Pancreas (tissue), 10 donors: ENCODE results near the gene DNAJC1. TPM values are rescaled to one million over a fixed set of nuclear protein-coding genes. Genes with fewer than 3 reads are reported as not detected.

ENCODE experiments used
- ATAC-seq, 4 donors: fragments of 200-7000 bp; cut with Tn5 transposase; one replicate each; pipeline versions ENCODE4 v1.8.0 to v1.9.1; 2020; ENCODE audit warnings: mild to moderate bottlenecking in 4 of 4, moderate library complexity in 4 of 4
- DNase-seq, 6 donors: peaks; one replicate each; pipeline ENCODE4 v3.0.0-alpha.2; 2020
- FAIRE-seq: peaks from 2 replicates; lab custom pipeline; 2012; peaks lifted over from hg19 to GRCh38; lab: Jason Lieb, UNC
- H3K27ac ChIP-seq, 4 donors: fragments of 200-600 bp; sonication (generic); 1 replicate in 3 of 4; 2 replicates in 1 of 4; pipeline versions ENCODE4 v1.5.0 to v1.8.0; 2020
- H3K27me3 ChIP-seq, 4 donors: fragments of 200-600 bp; one replicate each; pipeline ENCODE4 v1.8.0; 2021
- H3K36me3 ChIP-seq, 3 donors: fragments of 200-600 bp; sonication (generic) in 1 of 3; one replicate each; pipeline versions ENCODE4 v1.5.0 to v1.8.0; 2020 to 2021
- H3K4me1 ChIP-seq, 3 donors: fragments of 200-600 bp; one replicate each; pipeline ENCODE4 v1.8.0; 2021
- H3K4me3 ChIP-seq, 4 donors: fragments of 200-600 bp; sonication (generic) in 2 of 4; one replicate each; pipeline versions ENCODE4 v1.5.0 to v1.8.0; 2020 to 2021
- H3K9me3 ChIP-seq, 4 donors: fragments of 200-600 bp; one replicate each; pipeline ENCODE4 v1.8.0; 2021
- CTCF ChIP-seq, 4 donors: fragments of 200-600 bp; sonication (generic) in 3 of 4; IDR thresholded peaks; one replicate each; pipeline versions ENCODE4 v1.5.0 to v1.8.0; 2021; ENCODE audit warnings: antibody characterized with exemption in 4 of 4
- WGBS, 2 donors: extraction: QIAGEN DNeasy Blood & Tissue Kit; methylation state at CpG; one replicate each; pipeline ENCODE4 v1.1.7; 2013; 5-methylcytosine and 5-hydroxymethylcytosine counted together
- intact Hi-C, 3 donors: fragments of 100-400 bp; cut with DNase I; formaldehyde crosslinking; loops; one replicate each; pipeline versions ENCODE4 v1.11.1 to v1.14.2; 2022
- polyA plus RNA-seq, 2 donors: library from polyadenylated mRNA; stranded (reverse); fragments of 200-250 nt; gene quantifications; one replicate each; pipeline ENCODE4 v1.2.3, GENCODE V29; 2013
- total RNA-seq, 6 donors: library from RNA; stranded (reverse); fragmentation: NEBNext Ultra II Directional in 4 of 6; extraction: Animal tissue kit (Norgen Biotek cat#: 25700) in 4 of 6; gene quantifications; one replicate each; pipeline versions ENCODE4 v1.2.1 to v1.2.4, GENCODE V29; 2021 to 2023
- donor health status: healthy with polysubstance abuse.
- donor health status: DM: no; HTN: no; CAD: no; lungs with moderate emphysema.
- donor health status: DM: no; HTN: no; CAD: no.
- donor health status: control.
- donor health status: control.
- donor health status: Bipolar disorder and iron deficiency.
- donor health status: DM: yes; HTN: yes; CAD: no.
- donor health status: DM: no; HTN: no; CAD: no.
- donor health status: DM: no; HTN: no; CAD: no.
- donor health status: DM: yes; HTN: yes; CAD: no.

DNAJC1 gene, protein sequence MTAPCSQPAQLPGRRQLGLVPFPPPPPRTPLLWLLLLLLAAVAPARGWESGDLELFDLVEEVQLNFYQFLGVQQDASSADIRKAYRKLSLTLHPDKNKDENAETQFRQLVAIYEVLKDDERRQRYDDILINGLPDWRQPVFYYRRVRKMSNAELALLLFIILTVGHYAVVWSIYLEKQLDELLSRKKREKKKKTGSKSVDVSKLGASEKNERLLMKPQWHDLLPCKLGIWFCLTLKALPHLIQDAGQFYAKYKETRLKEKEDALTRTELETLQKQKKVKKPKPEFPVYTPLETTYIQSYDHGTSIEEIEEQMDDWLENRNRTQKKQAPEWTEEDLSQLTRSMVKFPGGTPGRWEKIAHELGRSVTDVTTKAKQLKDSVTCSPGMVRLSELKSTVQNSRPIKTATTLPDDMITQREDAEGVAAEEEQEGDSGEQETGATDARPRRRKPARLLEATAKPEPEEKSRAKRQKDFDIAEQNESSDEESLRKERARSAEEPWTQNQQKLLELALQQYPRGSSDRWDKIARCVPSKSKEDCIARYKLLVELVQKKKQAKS
- total RNA-seq = 10 to 100 TPM; 20.5 to 30.7 (median 23.1) TPM
- polyA plus RNA-seq = 10 to 100 TPM; 16.7 to 16.8 TPM

DNA sequence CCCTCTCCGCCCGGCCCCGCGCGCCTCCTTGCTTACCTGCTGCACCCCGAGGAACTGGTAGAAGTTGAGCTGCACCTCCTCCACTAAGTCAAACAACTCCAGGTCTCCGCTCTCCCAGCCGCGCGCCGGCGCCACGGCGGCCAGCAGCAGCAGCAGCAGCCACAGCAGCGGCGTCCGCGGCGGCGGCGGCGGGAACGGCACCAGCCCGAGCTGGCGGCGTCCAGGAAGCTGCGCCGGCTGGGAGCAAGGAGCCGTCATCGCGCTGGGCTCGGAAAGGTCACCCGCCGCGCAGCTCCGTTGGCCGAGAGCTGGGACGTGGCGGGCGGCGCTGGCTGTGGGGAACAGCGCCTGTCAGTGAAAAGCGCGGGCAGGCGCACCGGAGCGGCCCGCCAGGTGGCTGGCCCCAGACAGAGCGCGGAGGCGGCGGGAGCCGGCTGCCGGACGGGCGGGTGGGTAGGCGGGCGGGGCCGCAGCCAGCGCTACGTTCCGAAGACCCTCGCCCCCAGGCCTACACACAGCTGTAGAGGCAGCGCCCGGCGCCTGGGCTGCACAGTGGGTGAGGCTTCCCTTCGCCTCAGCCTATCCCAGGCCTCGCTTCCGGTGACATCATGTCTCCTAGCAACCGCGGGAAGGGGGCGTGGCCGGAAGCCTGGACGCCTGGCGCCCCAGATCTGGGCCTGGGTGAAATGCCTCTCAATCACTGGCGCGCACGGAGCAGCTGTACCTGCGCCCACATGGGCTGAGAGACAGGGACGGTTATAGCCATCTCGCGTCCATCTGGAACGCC, at the start of gene DNAJC1:
TSS of gene DNAJC1 (minus strand) at position 554 of the 787 bp plus-strand sequence. CDS start at position 258, 296 bp downstream.
- no peaks in the 10 kb centered on the region for H3K9me3 ChIP-seq
- H3K27me3 ChIP-seq = no peaks in the 10 kb centered on the region
- TF ChIP-seq CTCF (IDR thresholded peaks at IDR 0.05) = peak in 1 of 4 donors; percentile 13
- H3K36me3 ChIP-seq = no peaks in the 10 kb centered on the region
- WGBS, 2 donors = 0 to 1% methylated on average over 64 to 83 of the region's 83 CpGs
- peak; percentile 96 to 99 (median 97) for ATAC-seq
- peak; percentile 97 to 99 (median 99) for DNase-seq
- peak within 1 kb of the TSS; percentile 98 to 100 (median 98) for H3K27ac ChIP-seq
- intact Hi-C loops = loop anchor here in 1 of 3 donors (10.0 kb wide), 1 partner anchor 991 kb away; no protein-coding TSS in a partner anchor
- H3K4me1 ChIP-seq = peaks cover 0 to 16% (median 10%) of the 10 kb centered on the region in 3 donors
- peak within 1 kb of the TSS; percentile 71 to 87 (median 80) for H3K4me3 ChIP-seq
- no peak for FAIRE-seq

DNA sequence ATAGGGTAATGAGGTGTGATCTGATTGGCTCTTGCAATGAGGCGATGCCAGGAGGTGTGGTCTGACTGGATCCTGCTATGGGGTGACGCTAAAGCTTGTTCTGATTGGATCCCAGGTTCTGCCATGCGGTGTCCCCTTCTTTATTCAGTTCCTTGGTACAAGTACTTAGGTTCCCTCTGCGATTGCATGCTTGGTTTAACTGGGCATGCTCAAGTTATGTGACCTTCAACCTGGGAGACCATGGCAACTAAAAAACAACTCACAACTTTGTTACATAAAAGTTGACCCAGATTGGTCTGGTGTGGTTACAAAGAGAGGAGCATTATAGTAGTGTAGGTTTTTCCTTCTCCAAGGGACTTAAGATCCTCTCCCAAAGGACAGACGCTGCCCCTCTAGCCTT, 49.5 kb upstream of the DNAJC1 start:
- intact Hi-C loops = no loop called here
- Histone ChIP-seq H3K36me3 (no peaks in the 10 kb centered on the region), H3K27ac (no peak overlapping the region), H3K4me3 (no peak overlapping the region), H3K9me3 (no peaks in the 10 kb centered on the region), H3K4me1 (no peaks in the 10 kb centered on the region), H3K27me3 (no peaks in the 10 kb centered on the region)
- ATAC-seq = peak in 1 of 4 donors; percentile 26
- WGBS, 2 donors = 88 to 93% methylated on average over 5 of the region's 5 CpGs
- no peak for TF ChIP-seq CTCF (IDR thresholded peaks at IDR 0.05)
- DNase-seq = no peak
- no peak for FAIRE-seq

DNA sequence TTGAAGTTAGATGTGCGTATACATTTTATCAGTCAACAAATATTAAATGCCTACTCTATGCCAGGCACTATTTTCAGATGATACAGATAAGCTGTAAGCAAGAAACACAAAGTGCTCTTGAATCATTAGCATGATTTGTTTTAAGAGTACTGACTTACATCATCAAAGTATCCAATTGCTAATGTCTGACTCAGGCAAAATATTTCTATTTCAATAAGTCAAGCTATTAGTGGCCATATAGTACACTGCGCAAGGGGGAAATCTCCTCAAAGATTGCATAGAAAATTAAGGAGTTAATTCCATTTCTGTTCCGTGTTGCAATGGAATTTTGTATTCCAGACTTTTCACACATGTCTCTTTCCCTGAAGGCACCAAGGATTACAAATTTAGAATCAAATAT, 46.1 kb upstream of the DNAJC1 start:
- TF ChIP-seq CTCF (IDR thresholded peaks at IDR 0.05) = no peak
- FAIRE-seq = no peak

GRCh38 chr10:22047812-22048211, 44.3 kb upstream of the DNAJC1 start:
- no peak for DNase-seq
- H3K9me3 ChIP-seq = no peaks in the 10 kb centered on the region
- 44 to 64% methylated on average over 1 of the region's 1 CpG for WGBS, 2 donors
- no peaks in the 10 kb centered on the region for H3K36me3 ChIP-seq
- no peak for FAIRE-seq
- intact Hi-C loops = no loop called here
- TF ChIP-seq CTCF (IDR thresholded peaks at IDR 0.05) = no peak
- H3K27ac ChIP-seq = no peak overlapping the region
- no peaks in the 10 kb centered on the region for H3K27me3 ChIP-seq
- no peaks in the 10 kb centered on the region for H3K4me1 ChIP-seq
- H3K4me3 ChIP-seq = no peak overlapping the region
- ATAC-seq = no peak

More for the DNA sequence above, 46.1 kb upstream of the DNAJC1 start:
- intact Hi-C loops = no loop called here
- Histone ChIP-seq H3K4me1 (no peaks in the 10 kb centered on the region), H3K4me3 (no peak overlapping the region), H3K27ac (no peak overlapping the region), H3K36me3 (no peaks in the 10 kb centered on the region), H3K9me3 (no peaks in the 10 kb centered on the region), H3K27me3 (no peaks in the 10 kb centered on the region)
- no peak for ATAC-seq
- 71 to 77% methylated on average over 3 of the region's 3 CpGs for WGBS, 2 donors
- no peak for DNase-seq
